ENCODE measurements around the gene TPK1.

The TPK1 gene

DNA sequence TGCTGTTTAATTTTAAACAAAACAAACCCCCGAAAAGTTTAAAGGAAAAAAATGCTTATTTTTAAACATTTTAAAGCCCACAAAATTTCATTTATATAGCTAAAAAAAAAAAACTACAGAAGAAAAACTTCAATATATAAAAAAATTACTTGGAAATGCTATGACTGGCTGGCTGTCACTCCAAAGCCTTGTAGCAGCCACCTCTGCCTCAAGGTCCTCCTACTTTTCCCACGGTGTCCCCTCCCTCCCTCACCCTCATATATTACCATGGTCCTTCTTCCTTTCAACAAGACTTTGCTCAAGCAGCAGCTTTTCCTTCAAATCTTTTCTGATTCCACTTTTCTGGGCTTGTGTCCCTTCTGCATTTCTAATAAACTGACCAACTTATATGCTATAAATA lies 122.0 kb downstream of the TPK1 start:
- DNase-seq = no peak

DNA sequence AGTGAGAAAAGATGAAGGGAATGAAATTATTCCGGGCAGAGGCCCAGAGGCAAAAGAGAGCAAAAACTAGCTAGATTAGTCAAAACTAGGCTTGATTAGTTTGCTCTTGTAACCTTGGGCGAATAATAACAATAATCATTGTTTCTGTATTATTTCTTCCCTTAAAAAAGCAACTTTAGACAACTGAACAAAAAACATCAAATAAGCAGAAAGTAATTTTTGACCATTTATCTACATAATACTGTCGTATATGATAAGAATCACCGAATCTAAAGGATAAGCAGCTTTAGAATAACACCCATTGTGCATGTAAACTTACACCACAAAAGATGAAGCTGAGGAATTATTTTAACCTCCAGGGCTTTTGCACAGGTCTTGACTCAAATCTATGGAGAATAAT lies 125.1 kb downstream of the TPK1 start:
- DNase-seq = no peak

DNA sequence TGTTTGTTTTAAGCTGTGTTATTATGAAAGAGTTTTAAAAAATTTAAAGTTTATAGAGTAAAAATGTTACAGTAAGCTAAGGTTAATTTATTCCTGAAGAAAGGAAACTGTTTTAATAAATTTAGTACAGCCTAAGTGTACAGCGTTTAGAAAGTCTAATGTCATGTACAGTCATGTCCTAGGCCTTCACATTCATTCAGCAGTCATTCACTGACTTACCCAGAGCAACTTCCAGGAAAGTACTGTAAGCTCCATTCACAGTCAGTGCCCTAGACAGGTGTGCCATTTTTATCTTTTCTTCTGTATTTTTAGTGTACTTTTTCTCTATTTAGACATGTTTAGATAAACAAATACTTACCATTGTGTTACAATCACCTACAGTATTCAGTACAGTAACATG lies 126.8 kb downstream of the TPK1 start:
- DNase-seq = no peak

DNA sequence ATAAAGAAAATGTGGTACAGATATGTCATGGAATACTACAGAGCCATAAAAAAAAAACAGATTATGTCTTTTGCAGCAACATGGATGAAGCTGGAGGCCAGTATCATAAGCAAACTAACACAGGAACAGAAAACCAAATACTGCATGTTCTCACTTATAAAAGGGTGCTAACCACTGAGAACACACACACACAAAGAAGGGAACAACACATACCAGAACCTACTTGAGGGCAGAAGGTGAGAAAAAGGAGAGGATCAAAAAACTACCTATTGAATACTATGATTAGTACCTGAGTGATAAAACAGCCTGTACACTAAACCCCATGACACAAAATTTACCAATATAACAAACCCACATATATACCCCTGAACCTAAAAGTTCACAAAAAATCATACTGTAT lies 144.6 kb downstream of the TPK1 start:
- DNase-seq = no peak

DNA sequence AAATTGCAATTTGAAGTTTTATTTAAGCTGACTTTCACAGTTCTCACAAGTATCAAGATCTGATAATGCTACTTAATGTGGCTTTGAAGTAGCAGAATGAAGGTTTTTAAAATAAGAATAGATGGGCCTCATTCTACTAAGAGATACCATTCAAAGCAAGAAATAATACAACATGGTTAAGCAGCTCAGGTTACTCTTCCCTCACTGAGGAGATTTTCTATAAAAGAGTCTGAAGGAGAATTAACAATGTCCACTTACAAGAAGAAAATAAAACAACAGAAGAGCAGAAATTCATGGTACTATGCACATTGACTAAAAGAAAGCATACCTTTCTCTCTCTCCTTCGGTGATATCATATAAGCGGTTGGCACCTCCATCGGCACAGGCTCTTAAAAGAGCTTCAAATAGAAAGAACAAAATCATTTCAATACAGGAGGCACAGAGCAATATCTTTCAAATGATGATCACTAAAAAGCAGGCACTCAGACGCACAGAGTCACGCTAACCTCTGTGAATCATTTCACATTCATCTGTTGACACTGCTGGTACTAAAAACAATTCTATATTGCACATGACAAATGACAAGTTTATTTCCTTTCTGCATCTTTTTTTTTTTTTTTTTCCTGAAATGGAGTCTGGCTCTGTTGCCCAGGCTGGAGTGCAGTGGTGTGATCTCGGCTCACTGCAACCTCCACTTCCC lies 153.1 kb downstream of the TPK1 start:
- no peak for DNase-seq

DNA sequence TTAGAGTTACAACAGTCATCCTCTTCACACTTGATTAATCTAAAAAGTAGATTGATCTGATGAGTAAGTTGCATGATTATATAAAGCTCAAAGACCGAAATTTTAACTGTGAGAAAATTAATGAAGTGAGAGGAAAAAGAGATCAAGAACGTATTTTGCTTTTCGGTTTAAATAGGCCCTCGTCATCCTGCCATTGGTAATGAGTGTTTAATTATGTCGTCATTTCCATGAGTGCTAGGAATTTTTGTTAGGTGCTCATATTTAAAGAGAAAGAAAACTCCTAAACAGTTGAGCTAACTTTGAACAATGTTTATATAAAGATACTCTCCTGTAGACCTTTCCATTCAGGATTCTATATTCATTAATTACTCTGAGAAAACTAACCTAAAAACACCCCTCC lies 159.4 kb downstream of the TPK1 start:
- DNase-seq = no peak

DNA sequence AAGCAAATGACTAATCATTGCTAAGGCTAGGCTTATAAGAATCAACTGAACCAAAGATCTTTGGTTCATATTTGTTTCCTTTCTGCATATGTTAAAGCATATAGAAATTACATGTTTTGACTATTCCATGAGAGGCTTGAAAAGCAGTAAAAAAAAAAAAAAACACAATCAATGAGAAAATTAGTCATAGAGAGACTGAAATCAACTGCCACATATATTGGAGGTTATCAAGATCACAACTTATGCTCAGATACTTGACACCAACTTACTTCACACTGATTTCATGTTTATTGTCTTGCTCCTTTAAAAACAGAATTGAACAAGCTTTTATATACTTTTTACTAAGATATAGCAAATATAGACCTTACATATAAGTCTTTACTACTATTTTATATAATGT lies 161.3 kb downstream of the TPK1 start:
- no peak for DNase-seq

DNA sequence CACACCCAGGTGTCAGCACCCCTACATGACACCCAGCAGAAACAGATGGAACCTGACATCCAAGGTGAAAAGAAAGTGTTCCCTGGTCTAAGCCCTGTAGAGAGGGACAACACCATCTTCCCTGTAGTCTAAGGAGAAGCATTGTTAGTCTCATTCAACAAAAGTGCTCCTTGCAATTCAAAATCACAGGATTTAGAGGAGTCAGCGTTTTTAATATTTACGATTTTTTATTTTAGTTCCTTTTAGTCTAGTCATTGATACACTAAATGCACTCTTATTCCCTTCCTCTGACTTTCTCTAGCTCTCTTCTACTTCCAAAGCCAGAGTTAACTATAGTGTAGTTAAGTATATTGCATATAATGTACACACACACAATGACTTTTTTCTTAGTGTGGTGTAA lies 163.0 kb downstream of the TPK1 start:
- no peak for DNase-seq

DNA sequence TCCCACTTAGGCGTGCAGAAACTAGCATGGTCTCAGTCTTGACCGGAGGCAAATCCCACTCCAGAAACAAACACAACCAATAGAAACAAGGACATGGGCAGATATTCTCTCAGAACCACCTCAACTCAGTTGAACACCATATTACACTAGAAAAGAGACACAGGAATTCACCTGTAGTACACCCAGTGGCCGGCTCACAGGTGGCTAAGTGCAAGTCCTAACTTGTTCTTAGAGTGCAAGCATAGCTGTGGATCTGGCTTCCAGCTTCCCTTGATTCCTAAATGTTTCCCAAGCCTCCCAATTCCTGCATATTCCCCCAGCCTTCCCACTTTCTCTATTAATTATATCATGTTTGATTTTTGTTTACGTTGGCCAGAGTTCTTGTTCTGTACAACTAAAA lies 164.4 kb downstream of the TPK1 start:
- no peak for DNase-seq

DNA sequence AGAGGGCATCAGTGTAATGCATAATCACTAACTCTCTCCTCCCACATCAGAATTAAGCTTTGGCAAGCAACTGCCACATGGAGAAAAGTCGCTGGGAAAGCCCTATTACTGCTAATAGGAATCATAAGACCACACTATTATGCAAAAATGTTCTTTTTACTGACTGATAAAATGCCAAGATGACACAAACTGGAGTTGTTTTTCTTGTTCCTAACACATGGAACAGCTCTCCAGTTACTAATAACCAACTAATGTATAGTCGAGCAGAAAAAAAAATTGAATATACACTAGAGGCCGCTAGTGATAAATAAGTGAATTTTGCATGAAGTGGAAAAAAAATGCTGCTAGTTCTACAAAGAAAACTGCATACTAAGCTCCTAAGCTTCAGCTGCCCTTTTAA lies 165.6 kb downstream of the TPK1 start:
- DNase-seq = no peak

DNA sequence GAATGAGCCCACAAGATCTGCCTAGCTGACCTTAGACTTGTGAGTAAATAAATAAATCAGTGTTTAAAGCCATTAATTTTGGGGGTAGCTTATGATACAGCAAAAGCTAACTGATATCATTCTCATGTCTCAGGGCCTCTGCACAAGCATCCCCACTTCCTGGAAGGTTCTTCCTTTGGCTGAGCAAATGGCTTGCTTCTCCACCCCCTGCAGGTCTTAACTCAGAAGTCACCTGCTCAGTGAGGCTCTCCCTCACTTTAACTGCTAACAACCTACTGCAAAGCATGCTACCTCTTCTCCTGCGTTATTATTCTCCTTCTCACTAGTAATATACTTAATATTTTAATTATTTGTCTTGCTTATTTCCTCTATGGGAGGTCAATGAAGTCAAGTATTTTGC lies 167.3 kb downstream of the TPK1 start:
- DNase-seq = no peak

DNA sequence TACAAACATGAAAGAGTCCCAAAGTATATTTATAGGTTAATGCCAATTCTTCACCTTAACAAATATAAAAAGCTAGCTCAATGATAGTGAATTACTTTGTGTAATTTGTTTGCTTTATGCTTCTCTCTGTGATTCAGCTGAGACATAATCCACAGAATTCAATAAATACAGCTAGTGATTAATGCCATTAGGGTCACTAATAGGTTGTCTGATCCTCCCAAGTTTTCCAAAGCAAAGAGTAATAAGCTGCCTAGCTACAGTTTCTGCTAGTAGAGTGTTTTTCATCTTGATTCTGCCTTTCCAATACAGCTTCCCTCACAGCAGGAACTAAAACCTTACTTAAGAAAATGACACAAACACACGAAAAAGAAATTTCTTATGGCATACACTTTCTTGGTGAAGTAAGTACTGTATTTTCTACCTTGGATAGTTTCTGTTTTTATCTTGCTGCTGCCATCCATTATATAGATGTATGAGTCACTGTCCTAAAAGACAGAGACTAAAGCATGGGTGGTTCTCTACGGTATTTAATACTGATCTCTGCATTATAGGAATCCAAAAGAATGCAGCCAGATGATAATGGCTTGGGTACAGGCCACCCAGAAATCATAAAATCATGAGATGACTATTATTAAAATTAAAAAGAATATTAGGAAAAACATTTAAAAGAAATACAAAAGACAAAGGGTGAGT lies 170.0 kb downstream of the TPK1 start:
- no peak for DNase-seq

DNA sequence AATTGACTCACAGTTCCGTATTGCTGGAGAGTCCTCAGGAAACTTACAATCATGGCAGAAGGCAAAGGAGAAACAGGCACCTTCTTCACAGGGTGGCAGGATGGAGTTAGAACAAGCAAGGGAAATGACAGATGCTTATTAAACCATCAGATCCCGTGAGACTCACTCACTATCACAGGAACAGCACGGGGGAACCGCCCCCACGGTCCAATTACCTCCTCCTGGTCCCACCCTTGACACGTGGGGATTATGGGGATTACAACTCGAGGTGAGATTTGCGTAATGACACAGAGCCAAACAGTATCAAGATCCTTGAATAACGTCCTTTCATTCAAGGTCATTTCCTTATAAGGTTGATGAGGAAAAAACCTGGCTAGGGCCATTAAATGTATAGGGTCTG lies 176.6 kb downstream of the TPK1 start:
- no peak for DNase-seq

DNA sequence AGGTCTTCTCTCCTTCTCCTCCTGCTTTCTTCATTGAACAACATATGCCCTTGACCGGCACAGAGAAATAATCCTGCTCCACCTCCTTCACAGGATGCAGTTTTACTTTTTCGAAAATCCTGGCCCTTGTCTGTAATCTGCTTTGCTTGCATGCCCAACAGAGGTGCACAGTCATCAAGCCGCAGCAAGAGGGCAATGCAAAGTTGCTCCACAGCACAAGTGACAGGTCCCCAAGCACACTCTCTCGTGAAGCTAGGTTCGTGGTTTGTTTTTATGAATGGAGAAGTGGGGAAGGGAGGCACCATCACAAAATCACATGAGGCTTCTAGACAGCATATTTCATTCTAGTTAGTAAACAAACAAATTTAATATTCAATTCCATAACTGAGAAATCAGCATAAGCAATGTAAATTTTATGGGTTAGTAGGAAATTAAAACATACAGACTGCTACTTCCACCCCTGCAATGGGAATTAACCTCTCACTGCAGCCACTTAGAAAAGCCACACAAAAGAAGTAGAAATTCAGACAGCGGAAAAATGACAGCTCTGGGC lies 178.8 kb downstream of the TPK1 start:
- DNase-seq = no peak

DNA sequence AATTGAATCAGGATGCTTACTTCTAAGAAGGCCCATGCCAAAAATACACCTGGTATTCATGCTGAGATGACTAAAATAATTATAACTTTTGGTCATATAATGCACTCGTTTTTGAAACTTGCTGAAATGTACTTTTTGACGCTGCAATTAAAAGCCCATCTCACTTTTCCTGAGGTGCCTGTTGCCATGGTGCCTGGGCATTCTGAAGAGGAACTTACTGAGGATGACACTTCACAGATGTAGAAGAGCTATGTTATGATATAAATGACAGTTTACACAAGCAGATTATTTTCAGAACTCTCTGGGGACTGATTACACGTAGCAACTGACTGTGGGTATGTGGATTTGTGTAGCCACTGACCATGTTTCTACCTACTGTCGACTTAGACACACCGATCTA lies 182.4 kb downstream of the TPK1 start:
- DNase-seq = no peak

DNA sequence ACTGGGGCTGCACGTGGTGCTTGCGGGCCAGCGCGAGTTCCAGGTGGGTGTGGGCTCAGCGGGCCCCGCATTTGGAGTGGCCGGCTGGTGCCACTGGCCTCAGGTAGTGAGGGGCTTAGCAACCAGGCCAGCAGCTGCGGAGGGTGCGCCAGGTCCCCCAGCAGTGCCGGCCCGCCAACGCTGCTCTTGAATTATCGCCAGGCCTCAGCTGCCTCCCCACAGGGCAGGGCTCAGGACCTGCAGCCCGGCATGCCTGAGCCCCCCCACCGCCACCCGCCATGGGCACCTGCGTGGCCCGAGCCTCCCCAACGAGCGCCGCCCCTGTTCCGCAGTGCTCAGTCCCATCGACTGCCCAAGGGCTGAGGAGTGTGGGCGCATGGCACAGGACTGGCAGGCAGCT lies 185.4 kb downstream of the TPK1 start:
- peak in 1 of 4 experiments; percentile 1 for DNase-seq

DNA sequence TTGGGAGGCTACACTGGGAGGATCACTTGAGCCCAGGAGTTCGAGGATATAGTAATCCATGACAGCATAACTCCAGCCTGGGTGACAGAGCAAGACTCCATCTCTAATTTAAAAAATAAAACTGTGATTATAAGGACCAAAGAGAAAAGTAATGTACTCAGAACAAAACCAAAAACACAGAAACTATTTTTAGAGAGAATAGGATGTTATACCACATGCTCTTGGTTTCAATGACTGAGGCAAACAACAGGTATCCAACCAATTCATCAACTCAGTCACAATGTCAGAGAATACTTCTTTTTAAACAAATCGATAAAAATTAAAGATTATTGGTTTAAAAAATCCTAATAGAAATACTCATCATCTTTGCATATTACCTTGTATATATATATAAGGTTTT lies 186.7 kb downstream of the TPK1 start:
- no peak for DNase-seq

DNA sequence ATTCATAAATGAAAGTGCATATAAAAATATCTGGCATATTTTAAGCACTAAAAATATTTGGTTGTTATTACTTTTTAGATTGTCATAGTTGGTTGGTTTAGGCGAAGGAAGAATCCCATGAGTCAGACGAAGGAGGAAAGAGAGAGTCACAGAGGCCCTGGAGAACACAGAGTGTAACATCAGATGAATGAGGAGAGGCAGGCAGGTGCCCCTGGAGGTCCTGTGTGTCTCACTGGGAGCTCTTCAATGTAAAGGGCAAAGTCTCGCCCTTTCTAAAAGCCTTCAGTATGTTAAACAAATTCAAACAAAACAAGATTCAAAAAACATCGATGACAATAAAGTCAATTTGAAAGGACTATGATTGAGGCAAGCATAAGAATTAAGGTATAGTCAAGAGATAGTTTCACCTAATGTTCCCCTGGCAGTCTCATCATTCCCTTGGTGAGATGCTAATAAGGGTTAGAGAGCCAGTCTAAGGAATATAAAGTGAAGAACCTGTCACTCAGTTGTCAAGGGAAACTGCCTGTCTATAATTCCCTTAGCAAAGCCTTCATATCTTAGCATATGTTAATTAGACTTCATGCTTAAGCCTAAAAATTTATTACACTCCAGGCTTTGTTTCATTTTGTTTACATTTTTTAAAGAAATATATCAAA lies 194.3 kb downstream of the TPK1 start:
- DNase-seq = no peak

DNA sequence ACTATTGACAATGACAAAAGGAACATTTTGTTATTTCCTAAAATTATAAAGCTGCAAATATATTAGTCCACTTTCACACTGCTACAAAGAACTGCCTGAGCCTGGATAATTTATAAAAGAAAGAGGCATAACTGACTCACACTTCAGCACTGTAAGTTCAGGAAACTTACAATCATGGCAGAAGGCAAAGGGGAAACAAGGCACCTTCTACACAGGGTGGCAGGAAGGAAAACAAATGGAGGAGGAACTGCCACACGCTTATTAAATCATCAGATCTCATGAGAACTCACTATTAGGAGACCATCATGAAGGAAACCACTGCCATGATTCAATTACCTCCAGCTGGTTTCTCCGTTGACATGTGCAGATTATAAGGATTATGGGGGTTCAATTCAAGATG lies 203.1 kb downstream of the TPK1 start:
- DNase-seq = no peak

DNA sequence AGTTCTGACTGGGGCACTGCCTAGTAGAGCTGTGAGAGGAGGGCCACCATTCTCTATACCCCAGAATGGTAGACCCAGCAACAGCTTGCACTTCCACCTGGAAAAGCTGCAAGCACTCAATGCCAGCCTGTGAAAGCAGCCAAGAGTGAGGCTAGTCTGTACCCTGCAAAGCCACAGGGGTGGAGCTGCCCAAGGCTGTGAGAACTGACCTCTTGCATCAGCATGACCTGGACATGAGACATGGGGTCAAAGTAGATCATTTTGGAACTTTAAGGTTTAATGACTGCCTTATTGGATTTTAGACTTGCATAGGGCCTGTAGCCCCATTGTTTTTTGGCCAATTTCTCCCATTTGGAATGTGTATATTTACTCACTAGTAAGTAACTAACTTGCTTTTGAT lies 206.3 kb downstream of the TPK1 start:
- DNase-seq = no peak

DNA sequence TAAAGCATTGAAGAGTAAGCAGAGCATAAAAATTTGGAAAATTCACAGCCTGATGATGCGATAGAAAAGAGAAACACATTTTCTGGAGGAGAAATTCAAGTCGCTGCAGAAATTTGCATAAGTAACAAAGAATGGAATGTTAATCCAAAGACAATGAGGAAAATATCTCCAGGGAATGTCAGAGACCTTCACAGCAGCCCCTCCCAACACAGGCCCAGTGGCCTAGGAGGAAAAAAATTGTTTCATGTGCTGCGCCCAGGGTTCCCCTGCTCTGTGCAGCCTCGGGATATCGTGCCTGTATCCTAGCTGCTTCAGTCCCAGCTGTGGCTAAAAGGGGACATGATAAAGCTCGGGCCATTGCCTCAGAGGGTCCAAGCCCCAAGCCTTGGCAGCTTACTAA lies 206.8 kb downstream of the TPK1 start:
- no peak for DNase-seq

DNA sequence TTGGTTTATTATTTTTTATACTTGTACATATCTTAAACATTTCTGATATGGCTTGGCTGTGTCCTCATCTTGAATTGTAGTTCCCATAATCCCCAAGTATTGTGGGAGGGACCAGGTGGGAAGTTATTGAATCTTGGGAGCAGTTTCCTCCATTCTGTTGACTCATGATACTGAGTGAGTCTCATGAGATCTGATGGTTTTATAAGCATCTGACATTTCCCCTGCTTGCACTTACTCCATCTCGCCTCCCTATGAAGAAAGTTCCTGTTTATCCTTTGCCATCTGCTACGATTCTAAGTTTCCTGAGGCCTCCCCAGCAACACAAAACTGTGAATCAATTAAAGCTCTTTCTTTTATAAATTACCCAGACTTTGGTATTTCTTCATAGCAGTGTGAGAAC lies 207.7 kb downstream of the TPK1 start:
- DNase-seq = no peak

DNA sequence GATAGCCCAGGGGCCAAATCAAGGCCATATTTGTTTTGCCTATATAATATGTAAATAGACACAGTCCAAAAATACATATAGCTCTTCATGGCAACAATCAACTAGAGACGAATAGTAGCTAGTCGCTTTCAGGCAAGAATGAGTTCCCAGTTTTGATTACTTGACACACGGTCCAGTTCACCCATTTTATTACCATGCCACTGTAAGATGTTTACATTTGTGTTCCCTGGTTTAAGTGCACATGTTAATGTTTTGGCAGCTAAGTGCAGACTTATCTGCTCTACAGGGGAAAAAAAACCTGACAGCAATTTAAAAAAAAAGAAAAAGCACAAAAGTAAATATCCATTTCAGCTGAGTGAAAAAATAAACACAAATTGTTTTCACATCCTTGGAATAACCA lies 213.1 kb downstream of the TPK1 start:
- DNase-seq = no peak

DNA sequence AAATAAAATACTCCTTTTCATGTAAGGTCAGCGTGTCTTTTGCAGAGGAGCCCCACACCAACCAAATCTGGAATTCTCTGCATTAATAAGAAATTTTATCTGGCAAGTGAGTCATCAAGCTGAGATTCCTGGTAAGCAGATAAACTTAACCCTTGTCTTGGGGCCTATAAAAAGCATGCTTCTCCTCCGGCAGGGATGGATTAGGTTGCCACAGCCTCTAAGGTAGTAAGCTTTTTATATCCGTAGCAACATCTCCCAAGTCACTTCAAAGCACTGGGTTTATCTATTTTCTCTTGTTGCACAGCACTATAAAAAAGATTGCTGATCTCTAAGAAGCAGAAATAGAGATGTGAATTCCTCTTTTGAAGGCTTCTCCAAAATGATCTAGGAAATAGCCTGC lies 229.6 kb downstream of the TPK1 start:
- DNase-seq = no peak

Measured in activated CD4-positive, CD25-positive, alpha-beta regulatory T cell (primary cell).